OCI-LY3 (cell line): ENCODE measurements around the gene SMIM41.
A peak's percentile ranks its signal among the peaks of the same experiment; 100 is the strongest.

Source experiments
- H2AFZ ChIP-seq: fragments of 200-600, 300-600 bp; shearing (Covaris generic); 2 replicates; pipeline ENCODE4 v1.6.0; 2014; ENCODE audit warnings: antibody characterized with exemption, low read depth, low read length
- H3K27ac ChIP-seq: fragments of 200-600, 300-600 bp; sonication (generic); 2 replicates; pipeline ENCODE4 v1.5.1; 2014; ENCODE audit warnings: mild to moderate bottlenecking, low read length, moderate library complexity, mixed read lengths
- H3K27me3 ChIP-seq: fragments of 200-600, 300-600 bp; sonication (generic); 2 replicates; pipeline ENCODE4 v1.6.1; 2014; ENCODE audit warnings: low read depth, low read length, mixed read lengths
- H3K36me3 ChIP-seq: fragments of 200-600, 300-600 bp; sonication (generic); replicated peaks from 2 replicates; pipeline ENCODE3; 2014; ENCODE audit warnings: low read depth, low read length, mixed read lengths
- H3K4me1 ChIP-seq: fragments of 300-600, 200-600 bp; sonication (generic); 2 replicates; pipeline ENCODE4 v1.6.1; 2014; ENCODE audit warnings: low read length, mixed read lengths
- H3K4me2 ChIP-seq: fragments of 200-600, 300-600 bp; sonication (generic); 2 replicates; pipeline ENCODE4 v1.6.1; 2014; ENCODE audit warnings: low read length, mixed read lengths
- H3K4me3 ChIP-seq: fragments of 300-600, 200-600 bp; sonication (generic); 2 replicates; pipeline ENCODE4 v1.5.1; 2014; ENCODE audit warnings: antibody characterized with exemption, mild to moderate bottlenecking, low read length, moderate library complexity
- H3K79me2 ChIP-seq: fragments of 300-600, 200-600 bp; shearing (Covaris generic); 2 replicates; pipeline ENCODE4 v1.6.1; 2014; ENCODE audit warnings: mild to moderate bottlenecking, low read length, mixed read lengths
- H3K9ac ChIP-seq: fragments of 300-600, 200-600 bp; shearing (Covaris generic); 2 replicates; pipeline ENCODE4 v1.6.0; 2014; ENCODE audit warnings: mild to moderate bottlenecking, low read length, moderate library complexity
- H3K9me3 ChIP-seq: fragments of 200-600, 300-600 bp; shearing (Covaris generic); 2 replicates; pipeline ENCODE4 v1.6.1; 2014; ENCODE audit warnings: low read length, mixed read lengths; ENCODE audit not compliant: insufficient read depth
- H4K20me1 ChIP-seq: fragments of 200-600, 300-600 bp; sonication (generic); 2 replicates; pipeline ENCODE4 v1.6.1; 2016; ENCODE audit warnings: low read length, mixed read lengths; ENCODE audit not compliant: insufficient read depth
- CTCF ChIP-seq: fragments of 200-600, 300-600 bp; sonication (generic); IDR thresholded peaks from 2 replicates; pipeline ENCODE4 v1.5.1; 2014; ENCODE audit warnings: antibody characterized with exemption, low read length, low read depth
- EZH2phosphoT487 ChIP-seq: fragments of 200-600 bp; shearing (Covaris generic); IDR thresholded peaks from 2 replicates; pipeline ENCODE4 v1.6.1; 2018; ENCODE audit warnings: antibody characterized with exemption, mixed run types, low read depth

Gene SMIM41

GRCh38 chr12:52155048-52155868, 75.8 kb downstream of the SMIM41 start:
- TF ChIP-seq CTCF = no peak
- no peak for TF ChIP-seq EZH2phosphoT487
- Histone ChIP-seq H4K20me1 (no peaks in the 10 kb centered on the region), H3K4me1 (no peaks in the 10 kb centered on the region), H3K4me3 (no peak overlapping the region), H3K4me2 (no peak overlapping the region), H3K27me3 (no peaks in the 10 kb centered on the region), H3K9me3 (no peaks in the 10 kb centered on the region), H3K9ac (no peak overlapping the region), H3K36me3 (no peaks in the 10 kb centered on the region), H3K27ac (no peak overlapping the region), H2AFZ (no peak overlapping the region), H3K79me2 (no peaks in the 10 kb centered on the region)

- H3K4me2 ChIP-seq = no peak overlapping the region
- no peaks in the 10 kb centered on the region for H3K36me3 ChIP-seq
- H3K4me3 ChIP-seq = no peak overlapping the region
- no peaks in the 10 kb centered on the region for H3K4me1 ChIP-seq
- H2AFZ ChIP-seq = no peak overlapping the region
- H3K27ac ChIP-seq = no peak overlapping the region
- H3K9me3 ChIP-seq = no peaks in the 10 kb centered on the region
- H3K79me2 ChIP-seq = no peaks in the 10 kb centered on the region
- no peaks in the 10 kb centered on the region for H4K20me1 ChIP-seq
- TF ChIP-seq CTCF (no peak), EZH2phosphoT487 (no peak)
- no peak overlapping the region for H3K9ac ChIP-seq
- H3K27me3 ChIP-seq = peaks cover 3% of the 10 kb centered on the region; the same call in 1 of the 2 replicates
These were observed 76.8 kb downstream of the SMIM41 start for GRCh38 chr12:52156311-52156710.

- TF ChIP-seq EZH2phosphoT487 (no peak), CTCF (peak; percentile 98)
- Histone ChIP-seq H3K4me1 (no peaks in the 10 kb centered on the region), H3K27me3 (peaks cover 7% of the 10 kb centered on the region; the same call in 1 of the 2 replicates), H3K4me3 (no peak overlapping the region), H2AFZ (no peak overlapping the region), H3K9ac (no peak overlapping the region), H4K20me1 (no peaks in the 10 kb centered on the region), H3K79me2 (no peaks in the 10 kb centered on the region), H3K27ac (no peak overlapping the region), H3K4me2 (no peak overlapping the region), H3K36me3 (no peaks in the 10 kb centered on the region), H3K9me3 (no peaks in the 10 kb centered on the region)
These were observed 77.5 kb downstream of the SMIM41 start for GRCh38 chr12:52156757-52157565.

GRCh38 chr12:52157566-52158150, 78.2 kb downstream of the SMIM41 start:
- Histone ChIP-seq H3K9me3 (no peaks in the 10 kb centered on the region), H3K27ac (no peak overlapping the region), H3K27me3 (peaks cover 7% of the 10 kb centered on the region; the same call in 1 of the 2 replicates), H3K79me2 (no peaks in the 10 kb centered on the region), H3K4me2 (no peak overlapping the region), H4K20me1 (no peaks in the 10 kb centered on the region), H2AFZ (no peak overlapping the region), H3K4me1 (no peaks in the 10 kb centered on the region), H3K9ac (no peak overlapping the region), H3K36me3 (no peaks in the 10 kb centered on the region), H3K4me3 (no peak overlapping the region)
- TF ChIP-seq EZH2phosphoT487 = no peak
- no peak for TF ChIP-seq CTCF
